ENCODE data around the gene GPC5. TPM values are rescaled to one million over a fixed set of nuclear protein-coding genes. Genes with fewer than 3 reads are reported as not detected.

Gene GPC5
- total RNA-seq, 3 donors from 2014 or later = 0.51 to 1.2 TPM; not detected in 1

- no peaks in the 10 kb centered on the region for H3K36me3 ChIP-seq (ENCODE audit: low read depth)
- no peak for ATAC-seq
- no peaks in the 10 kb centered on the region for H3K9me3 ChIP-seq
Measured at GRCh38 chr13:91450913-91451312, 52.5 kb downstream of the GPC5 start.

DNA sequence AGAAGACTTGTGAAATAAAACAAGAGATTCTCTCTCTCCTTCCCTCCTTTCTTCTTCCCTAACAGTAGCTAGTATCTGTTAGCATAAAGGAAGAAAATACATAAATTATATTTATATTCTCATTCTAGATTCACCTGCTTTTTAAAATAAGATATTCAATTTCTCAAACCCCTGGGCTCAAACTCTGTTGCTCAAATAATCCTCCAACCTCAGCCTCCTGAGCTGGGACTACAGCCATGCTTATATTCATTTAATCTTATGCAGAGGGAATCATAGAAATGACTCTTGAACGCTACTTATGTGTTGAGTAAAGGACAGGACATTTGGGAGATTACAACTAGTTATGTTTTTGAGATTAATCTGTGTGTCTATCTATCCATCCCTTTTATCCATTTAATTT is 56.2 kb downstream of the GPC5 start:
- H3K4me1 ChIP-seq (ENCODE audit: low read depth) = no peaks in the 10 kb centered on the region
- intact Hi-C loops (cut with DNase I, micrococcal nuclease) = no loop called here
- H3K36me3 ChIP-seq (ENCODE audit: low read depth) = no peaks in the 10 kb centered on the region
- no peak overlapping the region for H3K4me3 ChIP-seq
- TF ChIP-seq, protein P1, sequence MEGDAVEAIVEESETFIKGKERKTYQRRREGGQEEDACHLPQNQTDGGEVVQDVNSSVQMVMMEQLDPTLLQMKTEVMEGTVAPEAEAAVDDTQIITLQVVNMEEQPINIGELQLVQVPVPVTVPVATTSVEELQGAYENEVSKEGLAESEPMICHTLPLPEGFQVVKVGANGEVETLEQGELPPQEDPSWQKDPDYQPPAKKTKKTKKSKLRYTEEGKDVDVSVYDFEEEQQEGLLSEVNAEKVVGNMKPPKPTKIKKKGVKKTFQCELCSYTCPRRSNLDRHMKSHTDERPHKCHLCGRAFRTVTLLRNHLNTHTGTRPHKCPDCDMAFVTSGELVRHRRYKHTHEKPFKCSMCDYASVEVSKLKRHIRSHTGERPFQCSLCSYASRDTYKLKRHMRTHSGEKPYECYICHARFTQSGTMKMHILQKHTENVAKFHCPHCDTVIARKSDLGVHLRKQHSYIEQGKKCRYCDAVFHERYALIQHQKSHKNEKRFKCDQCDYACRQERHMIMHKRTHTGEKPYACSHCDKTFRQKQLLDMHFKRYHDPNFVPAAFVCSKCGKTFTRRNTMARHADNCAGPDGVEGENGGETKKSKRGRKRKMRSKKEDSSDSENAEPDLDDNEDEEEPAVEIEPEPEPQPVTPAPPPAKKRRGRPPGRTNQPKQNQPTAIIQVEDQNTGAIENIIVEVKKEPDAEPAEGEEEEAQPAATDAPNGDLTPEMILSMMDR (IDR thresholded peaks at IDR 0.05) = no peak
- H3K9me3 ChIP-seq = no peaks in the 10 kb centered on the region
- ATAC-seq (no peak), DNase-seq (no peak)

More at GRCh38 chr13:91450913-91451312, 52.5 kb downstream of the GPC5 start:
- no peak for DNase-seq
- Histone ChIP-seq H3K4me3 (no peak overlapping the region), H3K4me1 (ENCODE audit: low read depth) (no peaks in the 10 kb centered on the region)
- TF ChIP-seq, protein P1 (IDR thresholded peaks at IDR 0.05) = no peak
- intact Hi-C loops (cut with DNase I, micrococcal nuclease) = no loop called here

DNA sequence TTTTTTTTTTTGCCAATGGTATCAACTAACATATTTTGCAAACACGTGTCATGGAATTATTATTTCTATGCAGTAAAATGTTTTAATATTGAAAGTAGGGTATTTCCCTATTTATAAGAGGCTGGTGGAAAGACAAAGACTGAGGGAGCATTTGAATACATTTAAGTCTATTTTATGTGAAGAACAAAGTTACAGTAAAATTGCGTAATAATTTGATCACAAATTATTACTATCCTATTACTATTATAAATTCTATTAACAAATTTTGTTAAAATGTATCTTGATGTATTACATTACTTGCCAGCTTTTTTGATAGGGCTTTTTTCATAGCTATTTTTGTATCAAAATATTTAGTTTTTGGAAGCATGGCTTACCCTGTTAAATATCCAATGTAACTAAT is 58.4 kb downstream of the GPC5 start:
- Histone ChIP-seq H3K9me3 (no peaks in the 10 kb centered on the region), H3K4me1 (ENCODE audit: low read depth) (no peaks in the 10 kb centered on the region), H3K36me3 (ENCODE audit: low read depth) (no peaks in the 10 kb centered on the region), H3K4me3 (no peak overlapping the region)
- TF ChIP-seq, protein P1 (IDR thresholded peaks at IDR 0.05) = no peak
- ATAC-seq = no peak
- intact Hi-C loops (cut with DNase I, micrococcal nuclease) = no loop called here
- DNase-seq = no peak

- TF ChIP-seq, protein P1 (IDR thresholded peaks at IDR 0.05) = no peak
- Histone ChIP-seq H3K36me3 (ENCODE audit: low read depth) (no peaks in the 10 kb centered on the region), H3K9me3 (no peaks in the 10 kb centered on the region), H3K4me1 (ENCODE audit: low read depth) (no peaks in the 10 kb centered on the region), H3K4me3 (no peak overlapping the region)
- DNase-seq (no peak), ATAC-seq (no peak)
- intact Hi-C loops (cut with DNase I, micrococcal nuclease) = no loop called here
Measured at GRCh38 chr13:91459485-91459884, 61.1 kb downstream of the GPC5 start.

- TF ChIP-seq, protein P1 (IDR thresholded peaks at IDR 0.05) = no peak
- no peaks in the 10 kb centered on the region for H3K9me3 ChIP-seq
- DNase-seq = no peak
- no peak for ATAC-seq
- H3K36me3 ChIP-seq (ENCODE audit: low read depth) = no peaks in the 10 kb centered on the region
- no peak overlapping the region for H3K4me3 ChIP-seq
- no peaks in the 10 kb centered on the region for H3K4me1 ChIP-seq (ENCODE audit: low read depth)
- intact Hi-C loops (cut with DNase I, micrococcal nuclease) = no loop called here
Measured at GRCh38 chr13:91464336-91464735, 65.9 kb downstream of the GPC5 start.

GRCh38 chr13:91467236-91467635 is 68.8 kb downstream of the GPC5 start:
- ATAC-seq (no peak), DNase-seq (no peak)
- Histone ChIP-seq H3K4me3 (no peak overlapping the region), H3K36me3 (ENCODE audit: low read depth) (no peaks in the 10 kb centered on the region), H3K9me3 (no peaks in the 10 kb centered on the region), H3K4me1 (ENCODE audit: low read depth) (no peaks in the 10 kb centered on the region)
- intact Hi-C loops (cut with DNase I, micrococcal nuclease) = no loop called here
- TF ChIP-seq, protein P1 (IDR thresholded peaks at IDR 0.05) = no peak

Measured in mucosa of descending colon (tissue), 3 donors.